ENCODE measurements around the gene ZNF674. TPM values are rescaled to one million over a fixed set of nuclear protein-coding genes. Genes with fewer than 3 reads are reported as not detected.

ZNF674 gene
- 0.81 and 0.89 TPM in 2 replicates for total RNA-seq

DNA sequence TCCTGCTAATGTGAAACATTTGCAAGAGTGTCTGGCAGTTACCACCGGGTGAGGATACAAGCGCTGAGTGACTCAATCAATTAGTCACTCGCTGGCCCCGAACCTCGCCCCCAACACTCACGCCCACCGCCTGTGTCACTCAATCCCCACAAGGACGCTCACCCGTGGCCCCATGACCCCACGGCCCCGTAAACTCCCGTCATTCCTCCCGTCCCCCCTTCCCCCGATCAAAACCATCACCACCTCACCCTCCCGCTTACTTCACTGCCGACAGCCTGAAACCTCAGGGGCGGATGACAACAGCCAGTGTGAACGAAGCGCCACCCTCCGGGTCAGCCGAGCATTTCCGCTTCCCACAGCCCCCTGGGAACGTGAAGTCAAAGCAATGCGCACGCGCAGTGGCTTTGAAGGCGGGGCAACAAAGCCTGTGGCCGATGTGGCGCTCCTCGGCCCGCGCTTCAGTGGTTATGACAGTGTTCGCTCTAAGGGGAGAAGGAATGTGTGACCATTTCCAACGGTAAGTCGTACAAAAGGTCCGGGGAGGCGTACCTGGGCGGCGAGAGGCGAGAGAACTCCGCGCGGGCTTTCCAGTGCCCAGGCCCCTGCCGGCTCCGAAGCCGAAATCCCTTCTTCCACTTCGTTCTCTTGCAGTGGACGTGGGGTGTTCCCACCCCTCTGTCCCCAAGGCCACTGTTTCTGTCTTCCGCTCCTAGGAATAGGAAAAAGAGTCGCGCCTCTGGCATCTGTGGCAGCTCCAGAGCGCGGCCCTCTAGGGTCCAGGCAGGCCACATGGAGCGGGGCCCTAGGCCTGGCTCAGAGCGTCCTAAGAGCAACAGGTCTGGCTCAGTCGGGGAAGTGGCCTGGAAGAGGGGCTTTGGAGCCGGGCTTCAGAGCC is at the start of gene ZNF674:
ZNF674 (minus strand) TSS at position 311 of the 895 bp plus-strand sequence. CDS start 3,334 bp downstream, outside the sequence.

DNA sequence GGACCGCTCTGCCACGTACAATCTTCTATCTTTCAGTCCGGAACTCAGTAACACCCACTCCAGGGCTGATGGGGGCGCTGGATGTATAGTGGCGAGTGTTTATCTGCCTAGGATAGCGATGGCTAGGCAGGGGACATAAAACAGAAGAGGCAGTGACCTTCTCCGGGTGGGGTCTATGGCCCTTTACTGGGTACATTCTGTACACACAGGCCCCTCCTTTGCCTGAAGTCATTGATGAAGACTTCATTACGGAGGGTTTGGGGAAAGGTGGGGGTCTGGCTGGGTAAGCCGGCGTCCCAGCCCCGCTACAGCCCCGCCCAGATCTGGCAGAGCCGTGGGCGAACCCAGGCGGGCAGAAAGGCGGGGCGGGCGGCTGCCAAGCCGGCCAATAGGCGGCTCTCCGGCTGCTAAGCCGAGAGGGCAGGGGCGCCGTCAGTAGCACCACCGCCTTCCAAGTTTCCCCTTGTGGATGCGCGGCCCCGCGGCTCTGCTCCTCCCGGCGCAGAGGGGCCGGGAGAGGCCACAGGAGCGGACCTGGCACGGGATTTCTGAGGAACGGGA is 28.2 kb upstream of the ZNF674 start, which contains the start of gene CHST7:
CHST7 (plus strand) TSS at position 435 of the 561 bp plus-strand sequence. CDS start 167 bp downstream, outside the sequence.

Other genes starting within 250 kb of the ZNF674 start
- gene CHST7, start 28.3 kb upstream of the ZNF674 start, total RNA-seq = 4.1 and 4.9 TPM in 2 replicates
- 9.8 and 12.1 TPM in 2 replicates for gene SLC9A7, start 213.7 kb upstream of the ZNF674 start, total RNA-seq